Progenitor cell of endocrine pancreas (in vitro differentiated cells): ENCODE measurements around the gene IRF2. TPM values are rescaled to one million over a fixed set of nuclear protein-coding genes. Genes with fewer than 3 reads are reported as not detected.
A peak's percentile ranks its signal among the peaks of the same experiment; 100 is the strongest.

ENCODE experiments used
- DNase-seq: peaks from one replicate; pipeline ENCODE4 v3.0.0; 2021; ENCODE audit warnings: low spot score; ENCODE audit not compliant: unreplicated experiment
- H3K27ac Mint-ChIP-seq: 2 replicates; pipeline ENCODE4 v1.8.0; 2021; ENCODE audit warnings: mild to moderate bottlenecking, moderate library complexity, mixed read lengths
- H3K27me3 Mint-ChIP-seq: 2 replicates; pipeline ENCODE4 v1.8.0; 2021; ENCODE audit warnings: mixed read lengths
- H3K36me3 Mint-ChIP-seq: 2 replicates; pipeline ENCODE4 v1.8.0; 2022; ENCODE audit warnings: mixed read lengths; ENCODE audit not compliant: insufficient read depth
- H3K4me1 Mint-ChIP-seq: 2 replicates; pipeline ENCODE4 v1.8.0; 2021; ENCODE audit warnings: low read depth, mixed read lengths
- H3K4me3 Mint-ChIP-seq: 2 replicates; pipeline ENCODE4 v1.8.0; 2021; ENCODE audit warnings: low read depth, mild to moderate bottlenecking, moderate library complexity, mixed read lengths
- H3K9me3 Mint-ChIP-seq: 2 replicates; pipeline ENCODE4 v1.8.0; 2021; ENCODE audit warnings: low read depth, mixed read lengths
- CTCF ChIP-seq: fragments of 200-600 bp; sonication (generic); IDR thresholded peaks from one replicate; pipeline ENCODE4 v1.5.0; 2021; ENCODE audit warnings: antibody characterized with exemption, mild to moderate bottlenecking; ENCODE audit not compliant: unreplicated experiment
- total RNA-seq: library from RNA; stranded (reverse); gene quantifications from 2 replicates; pipeline ENCODE4 v1.2.1, GENCODE V29; 2021

The IRF2 gene
- total RNA-seq, 1 donor from 2014 or later: 19.1 TPM

GRCh38 chr4:184385705-184386141, 88.6 kb downstream of the IRF2 start:
- Mint-ChIP-seq H3K27me3 (no peaks in the 10 kb centered on the region), H3K4me3 (no peak overlapping the region), H3K9me3 (no peaks in the 10 kb centered on the region), H3K4me1 (peaks cover 43% of the 10 kb centered on the region), H3K27ac (peak overlapping the region; percentile 57), H3K36me3 (peaks cover 17% of the 10 kb centered on the region)
- no peak for DNase-seq
- no peak for TF ChIP-seq CTCF

- Mint-ChIP-seq H3K36me3 (peaks cover 14% of the 10 kb centered on the region), H3K4me1 (peaks cover 43% of the 10 kb centered on the region), H3K9me3 (no peaks in the 10 kb centered on the region), H3K4me3 (no peak overlapping the region), H3K27ac (peak overlapping the region; percentile 96), H3K27me3 (no peaks in the 10 kb centered on the region)
- TF ChIP-seq CTCF: no peak
- no peak for DNase-seq
These were observed 89.4 kb downstream of the IRF2 start for GRCh38 chr4:184384810-184385557.

GRCh38 chr4:184384056-184384809, 90.1 kb downstream of the IRF2 start:
- H3K27ac Mint-ChIP-seq: peak overlapping the region; percentile 96
- peaks cover 41% of the 10 kb centered on the region for H3K4me1 Mint-ChIP-seq
- H3K4me3 Mint-ChIP-seq: peak overlapping the region; percentile 10
- H3K36me3 Mint-ChIP-seq: peaks cover 11% of the 10 kb centered on the region
- no peaks in the 10 kb centered on the region for H3K9me3 Mint-ChIP-seq
- H3K27me3 Mint-ChIP-seq: no peaks in the 10 kb centered on the region
- DNase-seq: no peak
- TF ChIP-seq CTCF: no peak

GRCh38 chr4:184383497-184384055, 90.8 kb downstream of the IRF2 start:
- Mint-ChIP-seq H3K4me3 (no peak overlapping the region), H3K4me1 (peaks cover 41% of the 10 kb centered on the region), H3K27me3 (no peaks in the 10 kb centered on the region), H3K9me3 (no peaks in the 10 kb centered on the region), H3K36me3 (peaks cover 5% of the 10 kb centered on the region), H3K27ac (peak overlapping the region; percentile 96)
- DNase-seq: no peak
- TF ChIP-seq CTCF: no peak

GRCh38 chr4:184382189-184382846, 92.0 kb downstream of the IRF2 start:
- no peak for TF ChIP-seq CTCF
- Mint-ChIP-seq H3K9me3 (no peaks in the 10 kb centered on the region), H3K27ac (peak overlapping the region; percentile 6)

More at GRCh38 chr4:184382189-184382846, 92.0 kb downstream of the IRF2 start:
- Mint-ChIP-seq H3K36me3 (no peaks in the 10 kb centered on the region), H3K4me1 (peaks cover 41% of the 10 kb centered on the region), H3K4me3 (no peak overlapping the region), H3K27me3 (no peaks in the 10 kb centered on the region)
- DNase-seq: no peak
